ENCODE results near the gene INHBB. TPM values are rescaled to one million over a fixed set of nuclear protein-coding genes. Genes with fewer than 3 reads are reported as not detected.

INHBB gene
- total RNA-seq, 4 donors from 2014 or later, result 0.31 to 8.4 (median 3.4) TPM

- TF ChIP-seq CTCF (IDR thresholded peaks at IDR 0.05), result no peak
- TF ChIP-seq EP300 (IDR thresholded peaks at IDR 0.05), result no peak
- TF ChIP-seq POLR2A (IDR thresholded peaks at IDR 0.05), result no peak
- TF ChIP-seq POLR2AphosphoS5 (IDR thresholded peaks at IDR 0.05), result no peak
- 50 to 86% methylated on average over 5 of the region's 19 CpGs for whole genome bisulfite sequencing, 2 donors (ENCODE audit: low coverage in 1 of 2)
- peaks cover 50% of the 10 kb centered on the region for H3K27me3 ChIP-seq
Measured at GRCh38 chr2:120376679-120377640, 31.0 kb downstream of the INHBB start.

GRCh38 chr2:120378605-120379004, 32.7 kb downstream of the INHBB start:
- H3K4me3 ChIP-seq, result no peak overlapping the region
- no peak overlapping the region for H3K27ac ChIP-seq
- ATAC-seq, result no peak
- no peaks in the 10 kb centered on the region for H3K4me1 ChIP-seq
- 61 to 76% methylated on average over 3 of the region's 3 CpGs for WGBS, 2 donors (ENCODE audit: low coverage in 1 of 2)
- H3K36me3 ChIP-seq, result no peaks in the 10 kb centered on the region
- H3K9me3 ChIP-seq, result no peaks in the 10 kb centered on the region
- H3K27me3 ChIP-seq, result peaks cover 50% of the 10 kb centered on the region
- TF ChIP-seq CTCF (IDR thresholded peaks at IDR 0.05) (no peak), EP300 (IDR thresholded peaks at IDR 0.05) (no peak), POLR2AphosphoS5 (IDR thresholded peaks at IDR 0.05) (no peak), POLR2A (IDR thresholded peaks at IDR 0.05) (no peak)

More at GRCh38 chr2:120376679-120377640, 31.0 kb downstream of the INHBB start:
- ATAC-seq, result no peak
- no peaks in the 10 kb centered on the region for H3K36me3 ChIP-seq
- no peak overlapping the region for H3K27ac ChIP-seq
- no peaks in the 10 kb centered on the region for H3K4me1 ChIP-seq
- H3K4me3 ChIP-seq, result no peak overlapping the region
- H3K9me3 ChIP-seq, result no peaks in the 10 kb centered on the region

- Histone ChIP-seq H3K27ac (no peak overlapping the region), H3K36me3 (no peaks in the 10 kb centered on the region), H3K9me3 (no peaks in the 10 kb centered on the region), H3K27me3 (peaks cover 41% of the 10 kb centered on the region), H3K4me3 (no peak overlapping the region), H3K4me1 (no peaks in the 10 kb centered on the region)
- WGBS, 2 donors (ENCODE audit: low coverage in 1 of 2), result 82 to 87% methylated on average over 14 to 15 of the region's 21 CpGs
- TF ChIP-seq CTCF (IDR thresholded peaks at IDR 0.05), result no peak
- TF ChIP-seq POLR2A (IDR thresholded peaks at IDR 0.05), result no peak
- TF ChIP-seq EP300 (IDR thresholded peaks at IDR 0.05), result no peak
- TF ChIP-seq POLR2AphosphoS5 (IDR thresholded peaks at IDR 0.05), result no peak
- no peak for ATAC-seq
Measured at GRCh38 chr2:120379916-120380893, 34.3 kb downstream of the INHBB start.

GRCh38 chr2:120381192-120381591, 35.3 kb downstream of the INHBB start:
- Histone ChIP-seq H3K4me3 (no peak overlapping the region), H3K36me3 (no peaks in the 10 kb centered on the region), H3K27ac (no peak overlapping the region), H3K27me3 (peaks cover 32% of the 10 kb centered on the region), H3K9me3 (no peaks in the 10 kb centered on the region), H3K4me1 (no peaks in the 10 kb centered on the region)
- TF ChIP-seq EP300 (IDR thresholded peaks at IDR 0.05) (no peak), POLR2A (IDR thresholded peaks at IDR 0.05) (no peak), POLR2AphosphoS5 (IDR thresholded peaks at IDR 0.05) (no peak), CTCF (IDR thresholded peaks at IDR 0.05) (no peak)
- WGBS, 2 donors (ENCODE audit: low coverage in 1 of 2), result 84 to 89% methylated on average over 4 of the region's 6 CpGs
- ATAC-seq, result no peak
